ENCODE results near the gene DHX30.
"Not testable (repeated sequence)": the region's sequence is repeated elsewhere in the genome, so short reads cannot be mapped to it uniquely, and the experiment has no call there.

Gene DHX30

DNA sequence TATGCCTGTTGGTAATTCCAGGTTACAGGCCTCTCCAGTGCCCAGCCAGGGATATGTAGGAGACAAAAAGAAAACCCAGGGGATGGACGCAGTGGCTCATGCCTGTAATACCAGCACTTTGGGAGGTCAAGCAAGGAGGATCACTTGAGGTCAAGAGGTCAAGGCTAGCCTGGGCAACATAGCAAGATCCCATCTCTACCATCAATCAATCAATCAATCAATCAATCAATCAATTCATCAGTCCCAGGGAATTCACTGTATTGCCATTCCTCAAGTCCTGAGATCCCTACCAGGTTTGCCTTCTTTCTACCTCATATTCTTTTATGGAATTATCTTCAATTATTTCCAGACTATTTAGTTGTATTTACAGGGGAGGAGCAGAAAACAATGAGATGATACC lies 82.2 kb downstream of the DHX30 start:
- FAIRE-seq = no peak

DNA sequence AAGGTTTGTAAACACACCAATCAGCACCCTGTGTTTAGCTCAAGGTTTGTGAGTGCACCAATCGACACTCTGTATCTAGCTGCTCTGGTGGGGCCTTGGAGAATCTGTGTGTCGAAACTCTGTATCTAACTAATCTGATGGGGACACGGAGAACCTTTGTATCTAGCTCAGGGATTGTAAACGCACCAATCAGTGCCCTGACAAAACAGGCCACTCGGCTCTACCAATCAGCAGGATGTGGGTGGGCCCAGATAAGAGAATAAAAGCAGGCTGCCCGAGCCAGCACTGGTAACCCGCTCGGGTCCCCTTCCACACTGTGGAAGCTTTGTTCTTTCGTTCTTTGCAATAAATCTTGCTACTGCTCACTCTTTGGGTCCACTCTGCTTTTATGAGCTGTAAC lies 85.1 kb downstream of the DHX30 start:
- not testable (repeated sequence) for FAIRE-seq

DNA sequence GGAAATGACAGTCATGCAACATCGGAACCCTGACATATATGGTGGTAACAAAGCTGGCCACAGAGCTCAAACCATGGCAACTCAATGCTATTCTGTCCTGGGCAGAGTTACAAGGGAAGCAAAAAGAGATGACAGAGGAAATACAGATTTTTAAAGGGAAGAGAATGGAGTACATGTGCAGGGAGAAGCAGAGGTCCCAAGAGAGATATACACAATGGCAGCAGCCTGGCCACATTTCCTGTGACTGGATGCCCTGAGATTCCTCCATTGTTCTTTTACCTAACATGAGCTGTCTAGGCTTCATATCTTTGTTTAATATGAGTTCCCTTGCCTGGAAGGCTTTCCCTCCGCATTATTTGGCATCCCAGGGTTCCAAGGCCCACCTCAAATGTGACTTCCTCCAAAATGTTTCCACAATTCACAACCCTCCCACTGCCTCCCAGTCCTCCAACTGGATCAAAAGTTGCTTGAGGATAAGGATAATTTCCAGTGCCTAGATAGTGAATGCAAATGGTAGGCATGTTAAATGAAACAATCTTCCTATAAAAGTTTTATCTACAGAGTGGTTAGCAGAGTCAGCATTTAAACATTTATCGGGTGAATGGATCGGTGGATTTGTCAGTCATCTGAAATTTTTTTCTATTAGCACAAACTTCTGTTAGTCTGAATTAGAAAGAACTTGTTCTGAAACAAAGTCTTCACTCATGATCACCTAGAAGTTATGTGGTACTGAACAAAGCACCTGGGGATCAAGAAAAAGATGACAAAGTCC lies 86.2 kb downstream of the DHX30 start:
- FAIRE-seq = no peak

DNA sequence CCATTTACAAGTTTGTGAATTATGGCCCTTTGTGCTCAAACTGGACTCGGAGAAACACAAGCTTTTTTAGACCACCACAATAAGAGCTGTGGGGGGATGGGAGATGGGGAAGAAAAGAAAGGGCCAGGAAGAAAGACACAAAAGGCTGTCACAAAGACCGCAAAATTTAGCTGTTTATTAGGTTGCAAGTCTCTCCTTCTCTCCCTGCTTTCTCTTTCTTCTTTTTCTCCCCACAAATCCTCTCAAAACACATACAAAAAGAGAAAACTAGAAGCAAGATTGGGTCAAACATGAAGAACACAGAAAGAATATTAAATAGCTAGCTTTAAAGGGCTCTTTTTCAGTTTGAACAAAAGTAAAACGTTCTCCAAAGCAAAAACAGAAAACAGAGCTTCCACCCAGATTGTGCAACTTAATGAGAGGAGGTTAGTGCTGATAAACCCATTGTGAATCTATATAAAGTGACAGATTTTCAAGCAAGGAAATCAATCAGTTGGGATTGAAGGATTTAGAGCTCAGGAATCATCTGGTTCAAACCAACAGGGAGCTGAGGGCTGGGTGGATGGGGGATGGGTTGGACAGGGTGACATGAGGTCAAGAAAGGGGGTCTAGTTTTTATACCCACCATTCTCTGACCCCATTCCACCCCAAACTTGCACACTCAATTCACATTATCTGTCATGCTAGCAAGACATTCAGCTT lies 87.3 kb downstream of the DHX30 start:
- no peak for FAIRE-seq

- FAIRE-seq = no peak
These were observed 88.1 kb downstream of the DHX30 start for GRCh38 chr3:47890828-47891612.

GRCh38 chr3:47891613-47892005 lies 88.7 kb downstream of the DHX30 start:
- no peak for FAIRE-seq

GRCh38 chr3:47892286-47893040 lies 89.5 kb downstream of the DHX30 start:
- no peak for FAIRE-seq

- no peak for FAIRE-seq
These were observed 92.3 kb downstream of the DHX30 start for GRCh38 chr3:47895241-47895640.

GRCh38 chr3:47896736-47897135 lies 93.8 kb downstream of the DHX30 start:
- no peak for FAIRE-seq

- no peak for FAIRE-seq
These were observed 95.0 kb downstream of the DHX30 start for GRCh38 chr3:47897954-47898353.

DNA sequence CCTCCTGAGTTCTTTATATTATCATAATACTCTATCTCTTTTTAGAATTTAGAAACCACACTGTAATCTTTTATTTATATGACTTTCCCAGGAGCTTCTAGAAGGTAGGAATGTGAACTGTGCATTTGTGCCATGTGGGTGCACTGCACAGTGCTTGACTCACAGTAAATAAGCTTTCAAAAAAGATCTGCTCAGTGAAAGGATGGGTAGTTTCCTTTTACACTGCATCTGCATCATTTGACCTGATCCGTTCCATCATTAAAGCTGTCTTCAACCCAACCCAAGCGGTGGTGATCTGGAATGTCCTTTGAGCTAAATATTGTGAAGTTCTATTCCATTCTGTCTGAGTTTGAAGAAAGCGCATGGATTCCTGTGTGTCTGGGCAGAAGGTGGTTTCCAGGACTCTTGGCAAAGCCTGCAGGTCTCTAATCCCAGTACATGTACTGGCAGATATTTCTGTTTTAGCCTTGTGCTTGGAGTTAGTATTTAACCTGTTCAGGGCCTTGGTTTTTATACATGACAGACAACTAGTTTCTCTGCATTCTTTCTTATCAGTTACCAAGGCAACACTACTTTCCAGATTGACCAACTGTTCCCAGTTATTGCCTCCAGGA lies 96.7 kb downstream of the DHX30 start:
- FAIRE-seq = no peak
